ENCODE data around the gene UBAP2L. TPM values are rescaled to one million over a fixed set of nuclear protein-coding genes. Genes with fewer than 3 reads are reported as not detected.

UBAP2L gene
- total RNA-seq, 1 experiment from 2014 or later: 265 TPM

DNA sequence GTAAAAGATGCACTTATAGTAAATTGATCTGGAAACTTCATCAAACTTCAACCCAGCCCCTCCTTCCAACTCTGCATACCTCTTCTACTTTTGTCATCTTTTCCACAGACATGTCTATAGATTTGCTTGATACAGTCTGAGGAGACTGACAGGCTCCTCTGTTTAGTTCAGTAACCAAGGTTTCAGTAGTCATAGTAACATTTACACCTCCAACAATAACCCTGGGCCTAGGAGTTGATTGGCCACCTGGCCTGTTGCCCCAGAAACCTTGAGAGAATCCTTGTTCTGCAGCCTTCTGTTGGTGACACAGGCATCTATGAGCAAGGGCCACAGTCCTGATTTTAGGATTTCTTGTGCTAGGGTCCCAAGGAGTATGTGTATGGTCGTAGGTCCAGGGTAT, 14.6 kb upstream of the UBAP2L start, which contains the start of gene CFAP141:
CFAP141 (minus strand) TSS at position 138 of the 400 bp plus-strand sequence; CDS start at position 112, 26 bp downstream.
- no peaks in the 10 kb centered on the region for H3K79me2 ChIP-seq (ENCODE audit: insufficient read depth, low read length)
- H3K27me3 ChIP-seq (ENCODE audit: insufficient read depth, low read length): no peaks in the 10 kb centered on the region
- no peak within 1 kb of the TSS for H2AK5ac ChIP-seq (ENCODE audit: insufficient read length, low read length)
- no peak within 1 kb of the TSS for H4K91ac ChIP-seq (ENCODE audit: insufficient read length, low read depth, low read length)
- no peak within 1 kb of the TSS for H3T11ph ChIP-seq (ENCODE audit: low read length)
- DNase-seq: no peak
- no peak within 1 kb of the TSS for H4K5ac ChIP-seq (ENCODE audit: insufficient read length, low read depth, low read length)
- Mint-ChIP-seq H3K36me3 (ENCODE audit: insufficient read depth in 1 of 3, low read depth in 3 of 3) (peaks cover 26 to 53% (median 47%) of the 10 kb centered on the region in 3 experiments; a peak in 6 of 7 replicates), H3K9me3 (no peaks in the 10 kb centered on the region), H3K4me3 (no peak within 1 kb of the TSS; a peak in 1 of 5 replicates), H3K27me3 (ENCODE audit: low read depth) (no peaks in the 10 kb centered on the region), H3K27ac (peak within 1 kb of the TSS in 2 of 3 experiments; percentile 81 to 96; a peak in 4 of 7 replicates), H3K4me1 (no peaks in the 10 kb centered on the region)
- H3K14ac ChIP-seq (ENCODE audit: insufficient read depth, low read length): no peak within 1 kb of the TSS
- H2BK5ac ChIP-seq (ENCODE audit: insufficient read length, low read length): no peak within 1 kb of the TSS
- H3K9me3 ChIP-seq (ENCODE audit: control insufficient read depth, low read depth, low read length): no peaks in the 10 kb centered on the region
- H3K18ac ChIP-seq (ENCODE audit: insufficient read length, low read depth, low read length): no peak within 1 kb of the TSS
- no peaks in the 10 kb centered on the region for H3K4me1 ChIP-seq (ENCODE audit: insufficient read depth, low read length)
- H3K4me2 ChIP-seq (ENCODE audit: insufficient read depth, insufficient read length, low read length): no peak within 1 kb of the TSS
- H3K56ac ChIP-seq (ENCODE audit: insufficient read length, low read depth, low read length): no peak within 1 kb of the TSS
- H2BK20ac ChIP-seq (ENCODE audit: low read depth, low read length, poor library complexity, severe bottlenecking): no peak within 1 kb of the TSS
- H4K20me1 ChIP-seq (ENCODE audit: control insufficient read depth, insufficient read depth, insufficient read length): no peaks in the 10 kb centered on the region
- no peak within 1 kb of the TSS for H3K9ac ChIP-seq (ENCODE audit: extremely low read depth, insufficient read length, low read length)
- H3K4ac ChIP-seq (ENCODE audit: low read depth, low read length): no peak within 1 kb of the TSS
- TF ChIP-seq, protein P1, sequence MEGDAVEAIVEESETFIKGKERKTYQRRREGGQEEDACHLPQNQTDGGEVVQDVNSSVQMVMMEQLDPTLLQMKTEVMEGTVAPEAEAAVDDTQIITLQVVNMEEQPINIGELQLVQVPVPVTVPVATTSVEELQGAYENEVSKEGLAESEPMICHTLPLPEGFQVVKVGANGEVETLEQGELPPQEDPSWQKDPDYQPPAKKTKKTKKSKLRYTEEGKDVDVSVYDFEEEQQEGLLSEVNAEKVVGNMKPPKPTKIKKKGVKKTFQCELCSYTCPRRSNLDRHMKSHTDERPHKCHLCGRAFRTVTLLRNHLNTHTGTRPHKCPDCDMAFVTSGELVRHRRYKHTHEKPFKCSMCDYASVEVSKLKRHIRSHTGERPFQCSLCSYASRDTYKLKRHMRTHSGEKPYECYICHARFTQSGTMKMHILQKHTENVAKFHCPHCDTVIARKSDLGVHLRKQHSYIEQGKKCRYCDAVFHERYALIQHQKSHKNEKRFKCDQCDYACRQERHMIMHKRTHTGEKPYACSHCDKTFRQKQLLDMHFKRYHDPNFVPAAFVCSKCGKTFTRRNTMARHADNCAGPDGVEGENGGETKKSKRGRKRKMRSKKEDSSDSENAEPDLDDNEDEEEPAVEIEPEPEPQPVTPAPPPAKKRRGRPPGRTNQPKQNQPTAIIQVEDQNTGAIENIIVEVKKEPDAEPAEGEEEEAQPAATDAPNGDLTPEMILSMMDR (conservative IDR thresholded peaks at IDR 0.05): no peak
- H2BK120ac ChIP-seq (ENCODE audit: low read depth, low read length, poor library complexity, severe bottlenecking): no peak within 1 kb of the TSS
- no peak within 1 kb of the TSS for H2BK15ac ChIP-seq (ENCODE audit: low read depth, low read length)
- no peak within 1 kb of the TSS for H2AFZ ChIP-seq (ENCODE audit: low read length)
- no peak within 1 kb of the TSS for H2BK12ac ChIP-seq (ENCODE audit: insufficient read length, low read depth, low read length)
- H3K23me2 ChIP-seq (ENCODE audit: insufficient read length, low read depth, low read length, poor library complexity, severe bottlenecking): no peaks in the 10 kb centered on the region
- no CpG with 5 or more reads among the region's 1 CpG for WGBS (ENCODE audit: extremely low coverage, insufficient read length, low lambda C conversion rate)
- H3K79me1 ChIP-seq (ENCODE audit: insufficient read depth, low read depth, low read length, poor library complexity, severe bottlenecking): no peaks in the 10 kb centered on the region
- H3K27ac ChIP-seq (ENCODE audit: insufficient read length, low read depth, low read length): no peak within 1 kb of the TSS
- H3K23ac ChIP-seq (ENCODE audit: insufficient read length, low read depth, low read length): no peak within 1 kb of the TSS
- no peak within 1 kb of the TSS for H4K8ac ChIP-seq (replicated peaks; ENCODE audit: insufficient read length, low read depth, low read length)

All from H9 (cell line).